K562 (cell line): ENCODE measurements around the gene KIAA0513. TPM values are rescaled to one million over a fixed set of nuclear protein-coding genes. Genes with fewer than 3 reads are reported as not detected.

Experiments
- ATAC-seq: fragments of 200-7000 bp; cut with Tn5 transposase; 3 replicates; pipeline ENCODE4 v1.9.1; 2020; ENCODE audit warnings: moderate library complexity
- BruUV-seq: library from RNA; stranded (reverse); fragments of 400-500 nt; replicated peaks from 2 replicates; lab custom pipeline; 2021; lab: Mats Ljungman, UMichigan
- CTCF ChIA-PET: fragments of 300-600 bp; formaldehyde crosslinking; extraction: SDS; loops from one replicate; lab custom pipeline; 2021; ENCODE audit warnings: low intra/inter-chr PET ratio; lab: Yijun Ruan, JAX
- POLR2A ChIA-PET: fragments of 300-600, 350-650 bp; sonication (Branson Sonifier 250); formaldehyde crosslinking; extraction: SDS; loops from one replicate; lab custom pipeline; 2021; ENCODE audit warnings: antibody characterized with exemption, inconsistent platforms; lab: Yijun Ruan, JAX
- DNase-seq, 4 experiments: peaks; one replicate each; pipeline versions ENCODE4 v3.0.0 to v3.0.0-alpha.2; 2011 to 2018; ENCODE audit warnings: low spot score in 3 of 4, mixed read lengths in 3 of 4; ENCODE audit errors: extremely low read depth in 1 of 4
- FAIRE-seq: peaks from 2 replicates; lab custom pipeline; 2011; peaks lifted over from hg19 to GRCh38; lab: Jason Lieb, UNC
- H2AFZ ChIP-seq: 2 replicates; pipeline ENCODE4 v1.6.0; 2011; ENCODE audit warnings: low read depth, low read length, control low read depth, inconsistent platforms
- H3K27ac ChIP-seq: fragments of 200-600 bp; 3 replicates; pipeline ENCODE4 v1.8.0; 2011; ENCODE audit warnings: low read depth, mild to moderate bottlenecking, control low read depth, inconsistent platforms, low read length, moderate library complexity, mixed read lengths; ENCODE audit errors: extremely low read depth
- H3K27me3 ChIP-seq, 2 experiments: fragments of 300-600 bp in 1 of 2; 2 replicates in 1 of 2; 3 replicates in 1 of 2; pipeline versions ENCODE4 v1.6.0 to v1.8.0; 2011; ENCODE audit warnings: inconsistent platforms in 2 of 2, low read length in 2 of 2, mild to moderate bottlenecking in 1 of 2, mixed read lengths in 1 of 2, moderate library complexity in 1 of 2; ENCODE audit not compliant: control insufficient read depth in 2 of 2, insufficient read depth in 2 of 2
- H3K36me3 ChIP-seq: fragments of 300-600 bp; 3 replicates; pipeline ENCODE4 v1.8.0; 2011; ENCODE audit warnings: mild to moderate bottlenecking, low read length, inconsistent platforms; ENCODE audit not compliant: control insufficient read depth, insufficient read depth
- H3K4me1 ChIP-seq, 2 experiments: fragments of 200-600 bp in 1 of 2; replicated peaks in 1 of 2; 2 replicates in 1 of 2; 3 replicates in 1 of 2; pipeline versions ENCODE4 v1.5.1 to v1.8.0; 2011; ENCODE audit warnings: inconsistent platforms in 2 of 2, low read length in 2 of 2, mild to moderate bottlenecking in 1 of 2, mixed read lengths in 1 of 2, moderate library complexity in 1 of 2; ENCODE audit not compliant: control insufficient read depth in 2 of 2, insufficient read depth in 2 of 2
- H3K4me2 ChIP-seq: 2 replicates; pipeline ENCODE4 v1.6.1; 2011; ENCODE audit warnings: low read length, control low read depth, inconsistent platforms, mixed read lengths; ENCODE audit not compliant: insufficient read depth
- H3K4me3 ChIP-seq: fragments of 200-600 bp; sonication (generic), shearing (Covaris generic); 2 replicates; pipeline ENCODE4 v1.5.1; 2016; ENCODE audit warnings: control low read depth, inconsistent platforms
- H3K79me2 ChIP-seq: fragments of 200-600 bp; 3 replicates; pipeline ENCODE4 v1.8.0; 2011; ENCODE audit warnings: low read length, inconsistent platforms; ENCODE audit not compliant: control insufficient read depth, insufficient read depth
- H3K9ac ChIP-seq, 2 experiments: 2 replicates each; pipeline versions ENCODE4 v1.6.0 to v1.6.1; 2011; ENCODE audit warnings: low read depth in 2 of 2, low read length in 2 of 2, control low read depth in 1 of 2, inconsistent platforms in 1 of 2, mild to moderate bottlenecking in 1 of 2, mixed read lengths in 1 of 2; ENCODE audit not compliant: insufficient read depth in 1 of 2
- H3K9me1 ChIP-seq: one replicate; pipeline ENCODE4 v1.6.0; 2011; ENCODE audit warnings: inconsistent platforms, mild to moderate bottlenecking, low read length, moderate library complexity; ENCODE audit not compliant: control insufficient read depth, insufficient read depth
- H3K9me3 ChIP-seq: replicated peaks from 2 replicates; pipeline ENCODE4 v1.5.1; 2011; ENCODE audit warnings: low read depth, low read length, inconsistent platforms; ENCODE audit not compliant: control insufficient read depth, insufficient read depth
- H4K20me1 ChIP-seq: replicated peaks from 2 replicates; pipeline ENCODE4 v1.6.1; 2011; ENCODE audit warnings: low read length, inconsistent platforms, mixed read lengths; ENCODE audit not compliant: control insufficient read depth, insufficient read depth
- BRD9 ChIP-seq: fragments of 450-650 bp; IDR thresholded peaks from 2 replicates; pipeline ENCODE4 v1.6.1; 2018; ENCODE audit warnings: low read depth; ENCODE audit not compliant: partially characterized antibody
- CEBPB ChIP-seq: fragments of 450-650 bp; IDR thresholded peaks from 2 replicates; pipeline ENCODE4 v1.6.1; 2016; ENCODE audit warnings: missing genetic modification characterization, missing compliant biosample characterization
- CSDE1 ChIP-seq, 2 experiments: fragments of 450-650 bp; IDR thresholded peaks; 2 replicates each; pipeline ENCODE4 v1.6.1; 2016; ENCODE audit warnings: mild to moderate bottlenecking in 1 of 2
- DPF2 ChIP-seq: fragments of 450-650 bp; IDR thresholded peaks from 2 replicates; pipeline ENCODE4 v1.6.1; 2016
- ELF4 ChIP-seq: fragments of 450-650 bp; formaldehyde crosslinking; IDR thresholded peaks from 2 replicates; pipeline ENCODE4 v1.4.0; 2022; ENCODE audit warnings: missing genetic modification characterization
- L3MBTL2 ChIP-seq: fragments of 450-650 bp; IDR thresholded peaks from 2 replicates; pipeline ENCODE4 v1.6.1; 2016; ENCODE audit warnings: mild to moderate bottlenecking, moderate library complexity
- LARP7 ChIP-seq: fragments of 450-650 bp; IDR thresholded peaks from 2 replicates; pipeline ENCODE4 v1.6.1; 2016
- MTA1 ChIP-seq: fragments of 450-650 bp; IDR thresholded peaks from 2 replicates; pipeline ENCODE4 v1.6.1; 2017; ENCODE audit warnings: borderline replicate concordance
- NR2C2 ChIP-seq, 2 experiments: fragments of 200-800 bp in 1 of 2; sonication (Bioruptor generic) in 1 of 2; sonication (generic) in 1 of 2; formaldehyde crosslinking in 1 of 2; IDR thresholded peaks; 2 replicates each; pipeline versions ENCODE4 v1.6.1 to v1.8.0; 2016 to 2022; ENCODE audit warnings: mild to moderate bottlenecking in 1 of 2, missing compliant biosample characterization in 1 of 2, missing genetic modification characterization in 1 of 2, missing genetic modification reagents in 1 of 2
- NRF1 ChIP-seq, 2 experiments: fragments of 450-650 bp; IDR thresholded peaks in 1 of 2; conservative IDR thresholded peaks in 1 of 2; 2 replicates each; pipeline ENCODE4 v1.6.1; 2014; ENCODE audit warnings: mild to moderate bottlenecking in 2 of 2
- PHB2 ChIP-seq: fragments of 450-650 bp; IDR thresholded peaks from 2 replicates; pipeline ENCODE4 v1.6.1; 2017; ENCODE audit warnings: low read depth
- POLR2A ChIP-seq: fragments of 450-650 bp; conservative IDR thresholded peaks from 2 replicates; pipeline ENCODE4 v1.6.1; 2016
- SP1 ChIP-seq: sonication (generic); formaldehyde crosslinking; IDR thresholded peaks from 2 replicates; pipeline ENCODE4 v1.8.1; 2022; ENCODE audit warnings: mild to moderate bottlenecking, missing genetic modification reagents
- SREBF2 ChIP-seq: sonication (generic); formaldehyde crosslinking; IDR thresholded peaks from 2 replicates; pipeline ENCODE4 v1.4.0; 2020; ENCODE audit warnings: mild to moderate bottlenecking, missing genetic modification reagents
- TRIM24 ChIP-seq, 2 experiments: fragments of 450-650 bp; IDR thresholded peaks; 2 replicates each; pipeline ENCODE4 v1.6.1; 2016
- WGBS: fragments of 100-300 bp; shearing (Covaris generic); methylation state at CpG from one replicate; pipeline ENCODE4 v1.1.6; 2016; ENCODE audit warnings: low coverage, mixed read lengths; ENCODE audit not compliant: insufficient coverage; ENCODE audit errors: missing lambda C conversion rate; 5-methylcytosine and 5-hydroxymethylcytosine counted together
- in situ Hi-C: fragments of 300-500 bp; cut with MboI; formaldehyde crosslinking; loops from 4 replicates; pipeline ENCODE4 v1.15.0; 2018; ENCODE audit warnings: inconsistent platforms, mixed read lengths
- intact Hi-C: fragments of 100-400 bp; cut with micrococcal nuclease; formaldehyde crosslinking; loops from 2 replicates; pipeline ENCODE4 v1.14.2; 2022
- polyA plus RNA-seq, 8 experiments: library from polyadenylated mRNA; depleted of rRNA in 4 of 8; stranded (reverse) in 5 of 8; unstranded in 3 of 8; fragments of >200 nt; fragmentation: Nextera tagmentation in 2 of 8; fragmentation: Illumina TruSeq in 1 of 8; extraction: Ambion mirVana in 2 of 8; extraction: Trizol in 1 of 8; gene quantifications; 2 replicates each; pipeline versions ENCODE4 v1.2.1 to v1.2.3, GENCODE V29; 2011 to 2014; ENCODE audit warnings: inconsistent platforms in 1 of 8, missing spikeins in 1 of 8
- total RNA-seq, 7 experiments: library from RNA; depleted of rRNA in 6 of 7; stranded (reverse); fragments of >200 nt in 6 of 7; fragmentation: Illumina TruSeq in 2 of 7; extraction: Trizol in 2 of 7; gene quantifications; 2 replicates each; pipeline versions ENCODE4 v1.2.1 to v1.2.3, GENCODE V29; 2011 to 2021; ENCODE audit warnings: low replicate concordance in 1 of 7
- TF ChIP-seq, protein P1 (sequence below): fragments of 450-650 bp; conservative IDR thresholded peaks from 2 replicates; pipeline ENCODE4 v1.6.1; 2016; ENCODE audit warnings: missing genetic modification characterization, low read depth, mild to moderate bottlenecking, control low read depth, missing compliant biosample characterization
- TF ChIP-seq, protein P2 (sequence below), 2 experiments: IDR thresholded peaks; 2 replicates each; pipeline ENCODE4 v1.6.1; 2012; ENCODE audit warnings: improper control_type of control experiment in 2 of 2, low read depth in 2 of 2, low read length in 2 of 2, borderline replicate concordance in 1 of 2
- TF ChIP-seq, protein P3 (sequence below): fragments of 450-650 bp; formaldehyde crosslinking; IDR thresholded peaks from 2 replicates; pipeline ENCODE4 v1.4.0; 2022; ENCODE audit warnings: missing genetic modification characterization

KIAA0513 gene
- total and polyA plus RNA-seq, 9 of the 15 experiments (the other 6 are each of a cell fraction or from before 2014, with no cell fraction given), result 0.18 to 13.7 (median 10.2) TPM

DNA sequence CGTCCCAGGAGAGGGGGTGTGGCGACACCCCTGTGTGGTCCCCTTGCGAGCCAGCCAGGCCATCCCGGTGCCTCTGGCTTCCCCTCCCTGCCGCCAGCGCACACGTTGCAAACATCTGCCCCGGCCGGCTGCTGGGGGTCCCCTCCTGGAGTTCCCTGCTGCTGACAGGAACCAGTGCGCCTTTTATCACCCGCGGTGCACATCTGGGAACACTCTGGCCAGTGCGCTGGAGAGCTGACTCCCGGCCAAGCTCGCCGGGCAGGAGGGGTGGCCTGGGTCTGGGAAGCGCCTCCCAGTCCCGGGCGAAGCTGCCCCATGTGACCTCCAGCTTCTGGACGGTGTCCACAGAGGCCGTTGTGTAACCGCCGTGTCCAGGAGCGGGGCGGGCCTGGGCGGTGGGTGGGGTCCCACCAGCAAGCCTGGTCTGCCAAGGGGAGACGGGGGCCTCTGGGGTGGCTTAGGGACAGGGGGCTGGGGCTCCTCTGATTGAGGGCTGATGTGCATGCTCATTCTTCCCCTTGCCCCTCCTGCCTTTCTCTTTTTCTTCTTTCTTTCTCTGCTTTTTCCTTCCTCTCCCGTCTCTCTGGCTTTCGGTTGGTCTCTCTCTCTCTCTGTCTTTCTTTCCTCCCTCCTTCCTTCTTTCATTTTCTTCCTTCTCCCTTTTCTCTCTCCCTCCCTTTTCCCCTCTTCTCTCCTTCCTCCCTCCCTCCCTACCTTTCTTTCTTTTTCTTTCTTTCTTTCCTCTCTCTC, 109.9 kb downstream of the KIAA0513 start:
- WGBS, result 8% methylated on average over 28 of the region's 29 CpGs
- intact Hi-C loops (no loop called here), in situ Hi-C loops (no loop called here)
- Histone ChIP-seq H3K4me3 (no peak overlapping the region), H3K4me2 (no peak overlapping the region; the same call in 1 of the 2 replicates), H3K9me1 (no peaks in the 10 kb centered on the region), H3K27ac (no peak overlapping the region), H3K36me3 (no peaks in the 10 kb centered on the region), H3K9ac (peak overlapping the region in 1 of 2 experiments; percentile 79; a peak in 1 of 4 replicates), H3K4me1 (peaks cover 16 to 47% of the 10 kb centered on the region in 2 experiments), H3K9me3 (no peaks in the 10 kb centered on the region), H4K20me1 (peaks cover 17% of the 10 kb centered on the region; the same call in 1 of the 2 replicates), H3K79me2 (no peaks in the 10 kb centered on the region), H3K27me3 (peaks cover 8 to 47% of the 10 kb centered on the region in 2 experiments; a peak in 4 of 5 replicates), H2AFZ (no peak overlapping the region)
- DNase-seq, result peak in 3 of 4 experiments; percentile 51 to 76 (median 73)
- no TSS peak for BruUV-seq
- CTCF ChIA-PET, result no interaction called here
- FAIRE-seq, result no peak
- POLR2A ChIA-PET, result no interaction called here
- peak; percentile 73 for ATAC-seq
- 0 out of 4 replicates have a peak, but pooled peaks of 1 of the 2 experiments have one; percentile 21 for TF ChIP-seq CSDE1 (IDR thresholded peaks at IDR 0.05)
- TF ChIP-seq CEBPB (tag), result peak; percentile 92
- TF ChIP-seq, protein P1, sequence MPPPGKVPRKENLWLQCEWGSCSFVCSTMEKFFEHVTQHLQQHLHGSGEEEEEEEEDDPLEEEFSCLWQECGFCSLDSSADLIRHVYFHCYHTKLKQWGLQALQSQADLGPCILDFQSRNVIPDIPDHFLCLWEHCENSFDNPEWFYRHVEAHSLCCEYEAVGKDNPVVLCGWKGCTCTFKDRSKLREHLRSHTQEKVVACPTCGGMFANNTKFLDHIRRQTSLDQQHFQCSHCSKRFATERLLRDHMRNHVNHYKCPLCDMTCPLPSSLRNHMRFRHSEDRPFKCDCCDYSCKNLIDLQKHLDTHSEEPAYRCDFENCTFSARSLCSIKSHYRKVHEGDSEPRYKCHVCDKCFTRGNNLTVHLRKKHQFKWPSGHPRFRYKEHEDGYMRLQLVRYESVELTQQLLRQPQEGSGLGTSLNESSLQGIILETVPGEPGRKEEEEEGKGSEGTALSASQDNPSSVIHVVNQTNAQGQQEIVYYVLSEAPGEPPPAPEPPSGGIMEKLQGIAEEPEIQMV, result peak; percentile 89
- TF ChIP-seq ELF4, result peak; percentile 85; the same call in 1 of the 2 replicates
- TF ChIP-seq PHB2, result peak; percentile 52; the same call in 1 of the 2 replicates
- TF ChIP-seq DPF2, result peak; percentile 68
- peak; percentile 90 for TF ChIP-seq MTA1
- 0 out of 2 replicates have a peak, but pooled peaks have one; percentile 36 for TF ChIP-seq SP1
- no peak; the same call in 1 of the 2 replicates for TF ChIP-seq NR2C2 (CRISPR knock-in tag; IDR thresholded peaks at IDR 0.05)
- no peak; the same call in 1 of the 2 replicates for TF ChIP-seq NR2C2 (tag; IDR thresholded peaks at IDR 0.05)
- TF ChIP-seq NRF1 (conservative IDR thresholded peaks at IDR 0.05 in 1 of 2, IDR thresholded peaks at IDR 0.05 in 1 of 2), result peak; percentile 45 to 61; a peak in 3 of 4 replicates
- 0 out of 4 replicates have a peak, but pooled peaks of 1 of the 2 experiments have one; percentile 9 for TF ChIP-seq TRIM24 (IDR thresholded peaks at IDR 0.05)
- peak; percentile 88; the same call in 1 of the 2 replicates for TF ChIP-seq LARP7
- TF ChIP-seq SREBF2, result no peak
- TF ChIP-seq, protein P2, sequence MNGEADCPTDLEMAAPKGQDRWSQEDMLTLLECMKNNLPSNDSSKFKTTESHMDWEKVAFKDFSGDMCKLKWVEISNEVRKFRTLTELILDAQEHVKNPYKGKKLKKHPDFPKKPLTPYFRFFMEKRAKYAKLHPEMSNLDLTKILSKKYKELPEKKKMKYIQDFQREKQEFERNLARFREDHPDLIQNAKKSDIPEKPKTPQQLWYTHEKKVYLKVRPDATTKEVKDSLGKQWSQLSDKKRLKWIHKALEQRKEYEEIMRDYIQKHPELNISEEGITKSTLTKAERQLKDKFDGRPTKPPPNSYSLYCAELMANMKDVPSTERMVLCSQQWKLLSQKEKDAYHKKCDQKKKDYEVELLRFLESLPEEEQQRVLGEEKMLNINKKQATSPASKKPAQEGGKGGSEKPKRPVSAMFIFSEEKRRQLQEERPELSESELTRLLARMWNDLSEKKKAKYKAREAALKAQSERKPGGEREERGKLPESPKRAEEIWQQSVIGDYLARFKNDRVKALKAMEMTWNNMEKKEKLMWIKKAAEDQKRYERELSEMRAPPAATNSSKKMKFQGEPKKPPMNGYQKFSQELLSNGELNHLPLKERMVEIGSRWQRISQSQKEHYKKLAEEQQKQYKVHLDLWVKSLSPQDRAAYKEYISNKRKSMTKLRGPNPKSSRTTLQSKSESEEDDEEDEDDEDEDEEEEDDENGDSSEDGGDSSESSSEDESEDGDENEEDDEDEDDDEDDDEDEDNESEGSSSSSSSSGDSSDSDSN (IDR thresholded peaks at IDR 0.05; ENCODE audit: borderline replicate concordance in 1 of 2, low read depth in 2 of 2, low read length in 2 of 2), result peak in 1 of 2 experiments; percentile 73; a peak in 1 of 4 replicates
- TF ChIP-seq, protein P3, sequence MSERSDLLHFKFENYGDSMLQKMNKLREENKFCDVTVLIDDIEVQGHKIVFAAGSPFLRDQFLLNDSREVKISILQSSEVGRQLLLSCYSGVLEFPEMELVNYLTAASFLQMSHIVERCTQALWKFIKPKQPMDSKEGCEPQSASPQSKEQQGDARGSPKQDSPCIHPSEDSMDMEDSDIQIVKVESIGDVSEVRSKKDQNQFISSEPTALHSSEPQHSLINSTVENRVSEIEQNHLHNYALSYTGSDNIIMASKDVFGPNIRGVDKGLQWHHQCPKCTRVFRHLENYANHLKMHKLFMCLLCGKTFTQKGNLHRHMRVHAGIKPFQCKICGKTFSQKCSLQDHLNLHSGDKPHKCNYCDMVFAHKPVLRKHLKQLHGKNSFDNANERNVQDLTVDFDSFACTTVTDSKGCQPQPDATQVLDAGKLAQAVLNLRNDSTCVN, result peak; percentile 95
- peak; percentile 61 for TF ChIP-seq L3MBTL2
- TF ChIP-seq POLR2A, result no peak
- TF ChIP-seq BRD9, result no peak
